Dermis blood vessel endothelial cell (primary cell): Measurements from ENCODE around the gene PHF1. TPM values are rescaled to one million over a fixed set of nuclear protein-coding genes. Genes with fewer than 3 reads are reported as not detected.

ENCODE experiments used
- DNase-seq: peaks from one replicate; pipeline ENCODE4 v3.0.0; 2010
- total RNA-seq: library from RNA; depleted of rRNA; stranded (reverse); fragments of >200 nt; gene quantifications from 2 replicates; pipeline ENCODE4 v1.2.3, GENCODE V29; 2014

PHF1 gene
- total RNA-seq, 1 donor from 2014 or later = 16.5 TPM

- DNase-seq = no peak
These were observed 48.4 kb downstream of the PHF1 start for GRCh38 chr6:33459226-33459625.

Other genes starting within 250 kb of the PHF1 start
- 0.28 and 0.34 TPM in 2 replicates for gene COL11A2, start 218.5 kb upstream of the PHF1 start, total RNA-seq
- gene RXRB, start 210.3 kb upstream of the PHF1 start, total RNA-seq = 26.6 and 27.9 TPM in 2 replicates
- 93.6 and 99.4 TPM in 2 replicates for gene SLC39A7, start 210.1 kb upstream of the PHF1 start, total RNA-seq
- 8.7 and 9.7 TPM in 2 replicates for gene HSD17B8, start 206.4 kb upstream of the PHF1 start, total RNA-seq
- 22.6 and 29.0 TPM in 2 replicates for gene RING1, start 202.5 kb upstream of the PHF1 start, total RNA-seq
- gene VPS52, start 139.1 kb upstream of the PHF1 start, total RNA-seq = 33.7 and 38.5 TPM in 2 replicates
- gene RPS18, start 138.9 kb upstream of the PHF1 start, total RNA-seq = 1,732 and 3,722 TPM in 2 replicates
- gene B3GALT4, start 133.9 kb upstream of the PHF1 start, total RNA-seq = 5.9 and 10.0 TPM in 2 replicates
- gene WDR46, start 121.8 kb upstream of the PHF1 start, total RNA-seq = 65.9 and 75.4 TPM in 2 replicates
- gene PFDN6, start 121.4 kb upstream of the PHF1 start, total RNA-seq = 22.1 and 29.1 TPM in 2 replicates
- 82.4 and 88.3 TPM in 2 replicates for gene RGL2, start 112.1 kb upstream of the PHF1 start, total RNA-seq
- 137 and 154 TPM in 2 replicates for gene TAPBP, start 96.9 kb upstream of the PHF1 start, total RNA-seq
- 15.8 and 16.8 TPM in 2 replicates for gene ZBTB22, start 93.3 kb upstream of the PHF1 start, total RNA-seq
- gene DAXX, start 88.1 kb upstream of the PHF1 start, total RNA-seq = 52.1 and 57.9 TPM in 2 replicates
- gene KIFC1, start 19.2 kb upstream of the PHF1 start, total RNA-seq = 12.4 and 34.3 TPM in 2 replicates
- 61.3 and 61.7 TPM in 2 replicates for gene CUTA, start 7.1 kb downstream of the PHF1 start, total RNA-seq
- 2.4 and 2.5 TPM in 2 replicates for gene SYNGAP1, start 9.1 kb downstream of the PHF1 start, total RNA-seq
- 5.5 and 6.3 TPM in 2 replicates for gene ZBTB9, start 43.6 kb downstream of the PHF1 start, total RNA-seq
- 23.5 and 24.3 TPM in 2 replicates for gene BAK1, start 169.3 kb downstream of the PHF1 start, total RNA-seq
- 26.9 and 42.0 TPM in 2 replicates for gene ITPR3, start 210.3 kb downstream of the PHF1 start, total RNA-seq